HCT116 (cell line): ENCODE data around the gene PPP1R2C. TPM values are rescaled to one million over a fixed set of nuclear protein-coding genes. Genes with fewer than 3 reads are reported as not detected.

Source experiments
- ATAC-seq: fragments of 200-7000 bp; cut with Tn5 transposase; 2 replicates; pipeline ENCODE4 v1.9.1; 2020; ENCODE audit warnings: mild to moderate bottlenecking, moderate library complexity
- BruUV-seq: library from RNA; stranded (reverse); fragments of 400-500 nt; replicated peaks from 2 replicates; lab custom pipeline; 2021; lab: Mats Ljungman, UMichigan
- CTCF ChIA-PET: fragments of 300-600 bp; sonication (Branson Sonifier 250); formaldehyde crosslinking; loops from one replicate; lab custom pipeline; 2021; ENCODE audit warnings: antibody characterized with exemption; lab: Charles Lee
- POLR2A ChIA-PET: fragments of 300-600, 350-600 bp; sonication (Branson Sonifier 250); formaldehyde crosslinking; loops from one replicate; lab custom pipeline; 2021; ENCODE audit warnings: antibody characterized with exemption; lab: Charles Lee
- RAD21 ChIA-PET, 2 experiments: fragments of 300-600 bp; sonication (Branson Sonifier 250); formaldehyde crosslinking; loops; one replicate each; lab custom pipeline; 2023; ENCODE audit warnings: low total read pairs in 2 of 2; ENCODE audit not compliant: uncharacterized antibody in 2 of 2, unreplicated experiment in 2 of 2, low non-redundant PET in 1 of 2; lab: Charles Lee
- DNase-seq: peaks from one replicate; pipeline ENCODE4 v3.0.0-alpha.2; 2010; ENCODE audit warnings: low read depth, low spot score
- H2AFZ ChIP-seq: fragments of 200-600 bp; shearing (Covaris generic), sonication (generic); 2 replicates; pipeline ENCODE4 v1.6.1; 2017; ENCODE audit warnings: low read depth, mixed run types, mixed read lengths, antibody characterized with exemption, low read length; ENCODE audit not compliant: poor library complexity, severe bottlenecking
- H3K27ac ChIP-seq: 2 replicates; pipeline ENCODE4 v1.5.1; 2012; ENCODE audit warnings: low read depth, low read length
- H3K27me3 ChIP-seq: fragments of 200-600 bp; sonication (generic); 2 replicates; pipeline ENCODE4 v1.6.1; 2016; ENCODE audit warnings: mixed run types, low read length, mixed read lengths; ENCODE audit not compliant: insufficient read depth
- H3K36me3 ChIP-seq, 2 experiments: fragments of 200-500 bp in 1 of 2; fragments of 200-600 bp in 1 of 2; sonication (Bioruptor generic) in 1 of 2; sonication (generic) in 1 of 2; 2 replicates each; pipeline versions ENCODE4 v1.5.1 to v1.6.1; 2014 to 2016; ENCODE audit warnings: low read length in 2 of 2, inconsistent platforms in 1 of 2, mixed read lengths in 1 of 2, mixed run types in 1 of 2; ENCODE audit not compliant: insufficient read depth in 2 of 2, control insufficient read depth in 1 of 2
- H3K4me1 ChIP-seq, 2 experiments: fragments of 200-600 bp in 1 of 2; sonication (generic) in 1 of 2; 2 replicates each; pipeline versions ENCODE4 v1.5.1 to v1.6.1; 2012 to 2017; ENCODE audit warnings: low read length in 2 of 2, inconsistent platforms in 1 of 2, mild to moderate bottlenecking in 1 of 2, mixed read lengths in 1 of 2, mixed run types in 1 of 2, moderate library complexity in 1 of 2; ENCODE audit not compliant: insufficient read depth in 2 of 2, control insufficient read depth in 1 of 2
- H3K4me2 ChIP-seq: fragments of 200-600 bp; sonication (generic); 2 replicates; pipeline ENCODE4 v1.6.1; 2017; ENCODE audit warnings: mixed run types, low read length, mixed read lengths
- H3K4me3 ChIP-seq, 2 experiments: fragments of 200-600 bp in 1 of 2; sonication (generic) in 1 of 2; replicated peaks in 1 of 2; 2 replicates each; pipeline ENCODE4 v1.5.1; 2011 to 2016; ENCODE audit warnings: low read length in 2 of 2, control low read depth in 1 of 2, low read depth in 1 of 2, mild to moderate bottlenecking in 1 of 2, mixed read lengths in 1 of 2, mixed run types in 1 of 2
- H3K79me2 ChIP-seq: fragments of 200-600 bp; sonication (generic); 2 replicates; pipeline ENCODE4 v1.6.1; 2017; ENCODE audit warnings: mild to moderate bottlenecking, mixed run types, low read length, moderate library complexity, mixed read lengths; ENCODE audit not compliant: insufficient read depth
- H3K9ac ChIP-seq: fragments of 200-600 bp; sonication (generic); 2 replicates; pipeline ENCODE4 v1.6.1; 2016; ENCODE audit warnings: low read length, mixed read lengths
- H3K9me2 ChIP-seq: fragments of 200-600 bp; sonication (generic), shearing (Covaris generic); 2 replicates; pipeline ENCODE4 v1.6.1; 2017; ENCODE audit warnings: mixed run types, mild to moderate bottlenecking, moderate library complexity; ENCODE audit not compliant: insufficient read depth
- H3K9me3 ChIP-seq, 2 experiments: fragments of 200-500 bp in 1 of 2; fragments of 200-600 bp in 1 of 2; sonication (Bioruptor generic) in 1 of 2; sonication (generic) in 1 of 2; 2 replicates each; pipeline ENCODE4 v1.6.1; 2014 to 2017; ENCODE audit warnings: low read length in 2 of 2, mixed read lengths in 2 of 2, inconsistent platforms in 1 of 2, low read depth in 1 of 2, mild to moderate bottlenecking in 1 of 2, mixed run types in 1 of 2, moderate library complexity in 1 of 2; ENCODE audit not compliant: control insufficient read depth in 1 of 2, insufficient read depth in 1 of 2
- H4K20me1 ChIP-seq: fragments of 200-600 bp; sonication (generic), shearing (Covaris generic); 2 replicates; pipeline ENCODE4 v1.6.1; 2017; ENCODE audit warnings: mixed run types, mild to moderate bottlenecking, moderate library complexity; ENCODE audit not compliant: insufficient read depth
- ATF3 ChIP-seq: IDR thresholded peaks from 2 replicates; pipeline ENCODE4 v1.6.1; 2012
- CBX3 ChIP-seq: IDR thresholded peaks from 2 replicates; pipeline ENCODE4 v1.6.1; 2012; ENCODE audit warnings: low read depth
- CEBPB ChIP-seq: IDR thresholded peaks from 2 replicates; pipeline ENCODE4 v1.6.1; 2012; ENCODE audit warnings: low read depth
- CTCF ChIP-seq, 3 experiments: fragments of 200-600 bp in 1 of 3; sonication (generic) in 1 of 3; IDR thresholded peaks in 2 of 3; conservative IDR thresholded peaks in 1 of 3; 2 replicates each; pipeline ENCODE4 v1.5.1; 2012 to 2017; ENCODE audit warnings: low read depth in 2 of 3, low read length in 2 of 3, antibody characterized with exemption in 1 of 3, borderline replicate concordance in 1 of 3, control low read depth in 1 of 3, mild to moderate bottlenecking in 1 of 3, mixed read lengths in 1 of 3, mixed run types in 1 of 3, moderate library complexity in 1 of 3; ENCODE audit not compliant: insufficient read depth in 1 of 3
- EGR1 ChIP-seq: IDR thresholded peaks from 2 replicates; pipeline ENCODE4 v1.6.1; 2012; ENCODE audit warnings: low read depth
- ELF1 ChIP-seq: IDR thresholded peaks from 2 replicates; pipeline ENCODE4 v1.6.1; 2012; ENCODE audit warnings: low read depth, borderline replicate concordance
- EZH2 ChIP-seq: fragments of 200-600 bp; sonication (generic); IDR thresholded peaks from 2 replicates; pipeline ENCODE4 v1.6.1; 2017; ENCODE audit warnings: antibody characterized with exemption, mixed run types
- EZH2phosphoT487 ChIP-seq: fragments of 200-600 bp; IDR thresholded peaks from 2 replicates; pipeline ENCODE4 v1.6.1; 2018; ENCODE audit warnings: antibody characterized with exemption, borderline replicate concordance
- FOSL1 ChIP-seq: IDR thresholded peaks from 2 replicates; pipeline ENCODE4 v1.6.1; 2012; ENCODE audit warnings: low read depth
- JUND ChIP-seq: IDR thresholded peaks from 2 replicates; pipeline ENCODE4 v1.6.1; 2012
- MAX ChIP-seq: IDR thresholded peaks from 2 replicates; pipeline ENCODE4 v1.6.1; 2012
- POLR2AphosphoS5 ChIP-seq: IDR thresholded peaks from 2 replicates; pipeline ENCODE4 v1.6.1; 2011; ENCODE audit warnings: mild to moderate bottlenecking, low read depth, low read length, moderate library complexity
- RAD21 ChIP-seq: IDR thresholded peaks from 2 replicates; pipeline ENCODE4 v1.6.1; 2012; ENCODE audit warnings: low read depth, mild to moderate bottlenecking
- SIN3A ChIP-seq: IDR thresholded peaks from 2 replicates; pipeline ENCODE4 v1.6.1; 2012; ENCODE audit warnings: low read depth
- SP1 ChIP-seq: IDR thresholded peaks from 2 replicates; pipeline ENCODE4 v1.6.1; 2012; ENCODE audit warnings: low read depth
- SRF ChIP-seq: IDR thresholded peaks from 2 replicates; pipeline ENCODE4 v1.6.1; 2012; ENCODE audit warnings: low read depth
- TCF7L2 ChIP-seq: IDR thresholded peaks from 2 replicates; pipeline ENCODE4 v1.7.0; 2011; ENCODE audit warnings: borderline replicate concordance, inconsistent platforms; ENCODE audit not compliant: insufficient read depth, insufficient read length; ENCODE audit errors: extremely low read depth
- YY1 ChIP-seq: IDR thresholded peaks from 2 replicates; pipeline ENCODE4 v1.6.1; 2011; ENCODE audit warnings: low read length, low read depth, moderate library complexity, mild to moderate bottlenecking; ENCODE audit not compliant: insufficient replicate concordance; ENCODE audit errors: extremely low read depth
- ZBTB33 ChIP-seq: IDR thresholded peaks from 2 replicates; pipeline ENCODE4 v1.6.1; 2011; ENCODE audit warnings: mild to moderate bottlenecking, low read length, moderate library complexity; ENCODE audit not compliant: insufficient replicate concordance; ENCODE audit errors: extremely low read depth
- ZNF274 ChIP-seq: fragments of 200-500 bp; sonication (Bioruptor generic); IDR thresholded peaks from 2 replicates; pipeline ENCODE4 v1.6.1; 2014; ENCODE audit warnings: mild to moderate bottlenecking, low read depth, low read length, inconsistent platforms
- intact Hi-C: fragments of 100-400 bp; cut with micrococcal nuclease; formaldehyde crosslinking; loops from 2 replicates; pipeline ENCODE4 v1.10.0; 2022
- total RNA-seq: library from RNA; stranded (reverse); gene quantifications from one replicate; pipeline ENCODE4 v1.2.1, GENCODE V29; 2021; ENCODE audit not compliant: unreplicated experiment

The PPP1R2C gene
- total RNA-seq, 1 experiment from 2014 or later, result not detected

GRCh38 chrX:42803320-42803719 lies 25.4 kb upstream of the PPP1R2C start:
- no peaks in the 10 kb centered on the region for H4K20me1 ChIP-seq
- no peaks in the 10 kb centered on the region for H3K9me2 ChIP-seq
- ATAC-seq (no peak), DNase-seq (no peak)
- no peaks in the 10 kb centered on the region for H3K27me3 ChIP-seq
- TF ChIP-seq ELF1 (no peak), YY1 (no peak), SIN3A (no peak), JUND (no peak), SP1 (no peak), EZH2phosphoT487 (no peak), EGR1 (no peak), CBX3 (no peak), SRF (no peak), EZH2 (no peak), CEBPB (no peak), CTCF (IDR thresholded peaks at IDR 0.05 in 2 of 3, conservative IDR thresholded peaks at IDR 0.05 in 1 of 3; ENCODE audit: borderline replicate concordance in 1 of 3, insufficient read depth in 1 of 3, low read depth in 2 of 3, low read length in 2 of 3) (no peak), TCF7L2 (no peak), RAD21 (no peak), ZBTB33 (no peak), FOSL1 (no peak), POLR2AphosphoS5 (no peak), MAX (no peak), ATF3 (no peak), ZNF274 (no peak)
- ChIA-PET CTCF (no interaction called here), POLR2A (no interaction called here), RAD21 (no interaction called here)
- no peak overlapping the region for H2AFZ ChIP-seq
- intact Hi-C loops, result no loop called here
- H3K27ac ChIP-seq, result no peak overlapping the region
- BruUV-seq, result no TSS peak
- H3K9me3 ChIP-seq, result no peaks in the 10 kb centered on the region
- H3K4me1 ChIP-seq, result no peaks in the 10 kb centered on the region
- H3K9ac ChIP-seq, result no peak overlapping the region
- H3K79me2 ChIP-seq, result no peaks in the 10 kb centered on the region
- no peak overlapping the region for H3K4me3 ChIP-seq
- no peaks in the 10 kb centered on the region for H3K36me3 ChIP-seq
- H3K4me2 ChIP-seq, result no peak overlapping the region
